Amniotic stem cell (primary cell): Measurements from ENCODE around the gene SCN4A.
"Not testable (repeated sequence)": the region's sequence is repeated elsewhere in the genome, so short reads cannot be mapped to it uniquely, and the experiment has no call there.

Experiments
- DNase-seq: peaks from one replicate; lab custom pipeline; 2025; lab: John Stamatoyannopoulos, UW

SCN4A gene

DNA sequence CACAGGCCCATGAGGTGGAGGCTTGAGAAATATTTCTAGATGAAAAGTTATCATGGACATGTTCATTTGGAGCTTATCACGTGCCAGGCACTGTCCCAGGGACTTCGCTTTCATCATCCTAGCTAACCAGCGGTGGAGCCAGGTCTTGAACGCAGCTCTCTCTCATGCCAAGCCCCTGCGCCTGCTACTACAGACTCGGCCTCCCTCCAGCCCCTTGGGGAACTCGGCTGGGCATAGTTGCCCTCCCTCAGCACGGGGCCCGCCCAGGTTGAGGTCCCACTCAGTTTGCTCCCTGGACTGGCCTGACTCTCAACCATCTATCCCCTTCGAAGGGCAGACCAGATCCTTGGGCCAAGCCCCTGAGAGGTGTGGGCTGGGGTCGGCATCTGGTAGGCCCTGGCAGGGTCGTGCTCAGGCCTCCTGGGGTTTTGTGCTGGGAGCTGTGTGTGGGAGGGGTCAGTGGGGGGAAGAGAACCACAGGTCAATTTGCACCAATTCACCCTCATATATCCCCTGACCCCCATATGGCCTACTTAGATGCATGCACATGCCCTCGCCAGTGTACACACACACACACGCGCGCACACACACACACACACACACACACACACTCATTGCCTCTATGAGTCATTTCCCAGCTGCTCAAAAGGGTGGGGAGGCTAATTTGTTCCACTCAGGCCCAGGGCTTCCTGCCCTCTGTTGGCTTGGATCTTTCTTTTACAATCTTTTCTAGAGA lies 12.1 kb upstream of the SCN4A start:
- DNase-seq = peak; percentile 51

- DNase-seq = no peak
Measured at GRCh38 chr17:63984236-63984635, 11.5 kb upstream of the SCN4A start.

DNA sequence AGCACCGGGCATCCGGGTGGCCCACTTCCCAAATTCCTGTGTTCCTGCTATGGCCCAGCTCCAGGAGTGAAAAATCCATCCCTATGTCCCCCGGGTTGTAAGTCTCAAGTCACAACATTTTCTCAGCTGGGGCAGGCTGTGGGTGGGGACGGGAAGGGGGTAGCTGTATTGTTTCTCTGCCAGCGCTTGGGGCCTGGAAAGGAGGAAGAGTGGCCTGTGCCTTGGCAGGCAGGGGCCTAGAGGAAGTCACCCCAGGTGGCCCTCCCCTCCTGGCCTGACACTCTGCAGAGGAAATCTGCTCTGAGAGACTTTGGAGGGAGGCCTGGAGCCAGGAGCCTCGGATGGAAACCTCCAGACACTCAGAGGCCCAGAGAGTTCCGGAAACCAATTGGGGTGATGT lies 10.6 kb upstream of the SCN4A start:
- no peak for DNase-seq

- DNase-seq = not testable (repeated sequence)
Measured at GRCh38 chr17:63982641-63983040, 9.9 kb upstream of the SCN4A start.

- no peak for DNase-seq
Measured at GRCh38 chr17:63978272-63979200, 5.8 kb upstream of the SCN4A start.

DNA sequence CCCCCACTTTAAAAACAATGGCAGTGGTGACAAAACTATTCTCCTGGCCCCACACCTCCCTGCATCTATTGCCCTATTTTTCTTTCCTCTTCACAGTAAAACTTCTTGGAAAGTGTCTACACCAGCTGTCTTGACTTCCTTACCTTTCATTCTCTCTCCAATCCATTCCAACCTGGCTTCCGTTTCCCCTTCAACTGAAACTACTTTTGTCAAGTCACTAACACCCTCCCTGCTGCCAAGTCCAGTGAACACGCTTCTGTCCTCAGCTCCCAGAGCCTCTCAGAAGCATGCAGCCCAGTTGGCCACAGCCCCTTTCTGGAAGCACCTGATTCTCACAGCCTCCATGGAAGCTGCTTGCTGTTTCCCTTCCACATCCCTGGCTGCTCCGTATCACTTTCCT lies 4.0 kb upstream of the SCN4A start:
- DNase-seq = no peak

DNA sequence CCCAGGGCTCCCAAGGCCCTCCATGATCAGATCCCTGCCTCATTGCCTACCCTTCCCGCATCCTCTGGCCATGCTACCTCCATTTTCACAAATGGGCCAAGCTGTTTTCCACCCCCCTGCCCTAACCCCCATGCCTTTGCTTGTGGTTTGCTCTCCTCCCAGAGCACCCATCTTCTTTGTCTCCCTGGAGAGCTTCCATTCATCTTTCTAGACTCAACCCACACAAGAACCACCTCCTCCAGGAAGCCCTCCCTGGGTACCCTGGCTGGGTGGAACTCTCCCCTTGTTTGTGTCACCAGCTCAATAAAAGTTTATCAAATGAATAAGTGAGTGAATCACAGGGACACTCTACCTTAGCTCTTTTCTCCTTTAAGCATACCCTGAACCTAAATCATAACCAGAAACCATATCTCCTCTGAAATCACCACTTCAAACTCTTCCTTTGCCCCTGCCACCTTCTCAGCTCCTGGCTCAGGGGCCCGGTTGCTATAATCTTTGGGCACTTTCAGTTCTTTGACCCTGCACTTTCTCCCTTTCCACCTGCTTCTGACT lies 2.9 kb upstream of the SCN4A start:
- no peak for DNase-seq

- no peak for DNase-seq
Measured at GRCh38 chr17:63974594-63975192, 2.0 kb upstream of the SCN4A start.

- no peak for DNase-seq
Measured at GRCh38 chr17:63973930-63974593, 1.3 kb upstream of the SCN4A start.

GRCh38 chr17:63973247-63973646 lies 529 bp upstream of the SCN4A start:
- DNase-seq = no peak

DNA sequence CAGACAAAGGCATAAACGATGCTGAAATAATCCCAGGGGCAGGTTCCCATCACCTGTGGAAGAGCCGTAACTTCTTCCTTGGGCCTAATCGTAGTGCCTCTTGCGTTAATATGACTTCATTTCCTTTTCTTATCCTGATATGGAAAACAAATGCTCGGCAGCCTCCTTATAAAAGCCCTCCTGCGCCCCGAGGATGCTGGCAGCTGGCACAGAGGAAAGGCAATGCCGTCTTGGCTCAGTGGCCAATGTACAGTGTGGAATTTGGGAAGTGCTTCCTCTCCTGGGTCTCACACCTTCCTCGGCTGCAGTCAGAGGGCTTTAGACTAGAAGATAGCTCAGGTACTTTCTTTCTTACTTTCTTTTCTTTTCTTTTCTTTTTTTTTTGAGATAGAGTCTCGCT lies 3.4 kb downstream of the SCN4A start:
- DNase-seq = no peak

DNA sequence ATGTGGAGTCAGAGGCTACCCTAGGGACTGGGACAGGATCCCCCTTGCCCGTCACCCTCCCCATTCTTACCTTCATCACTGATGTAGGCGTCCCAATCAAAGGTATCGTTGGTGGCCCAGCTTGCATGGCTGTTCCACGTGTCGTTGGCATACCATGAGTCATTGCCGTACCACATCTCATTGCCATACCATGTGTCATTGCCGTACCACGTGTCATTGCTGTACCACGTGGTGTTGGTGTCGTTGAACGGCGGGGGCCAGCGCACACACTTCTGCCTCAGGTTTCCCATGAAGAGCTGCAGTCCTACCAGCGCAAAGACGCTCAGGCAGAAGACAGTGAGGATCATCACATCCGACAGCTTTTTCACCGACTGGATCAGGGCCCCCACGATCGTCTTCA lies 4.8 kb downstream of the SCN4A start:
- DNase-seq = no peak

DNA sequence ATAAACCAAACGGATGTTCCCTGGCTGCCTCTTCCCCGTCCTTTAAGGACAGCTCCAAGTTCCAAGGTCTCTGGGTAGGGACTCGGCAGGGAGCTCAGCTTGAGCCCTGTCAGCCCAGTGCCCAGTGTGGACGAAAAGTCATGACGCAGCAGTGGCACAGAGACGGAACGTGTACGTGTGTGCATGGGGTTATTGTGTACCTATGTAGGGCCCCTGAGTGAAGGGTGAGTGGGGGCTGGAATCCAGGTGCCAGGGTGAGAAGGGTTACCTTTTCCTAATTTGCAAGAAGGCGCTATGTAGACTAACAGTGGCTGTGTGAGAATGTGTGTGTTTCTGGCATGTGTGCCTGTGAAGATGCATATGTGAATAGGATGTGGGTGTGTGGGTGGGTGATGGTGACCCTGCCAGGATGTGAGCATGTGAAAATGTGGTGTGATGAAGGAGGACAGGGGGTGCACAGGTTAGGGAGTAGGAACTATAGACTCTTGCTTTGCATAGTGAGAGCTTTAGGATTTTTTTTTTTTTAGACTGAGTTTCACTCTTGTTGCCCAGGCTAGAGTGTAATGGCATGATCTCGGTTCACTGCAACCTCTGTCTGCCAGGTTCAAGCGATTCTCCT lies 6.0 kb downstream of the SCN4A start:
- no peak for DNase-seq

DNA sequence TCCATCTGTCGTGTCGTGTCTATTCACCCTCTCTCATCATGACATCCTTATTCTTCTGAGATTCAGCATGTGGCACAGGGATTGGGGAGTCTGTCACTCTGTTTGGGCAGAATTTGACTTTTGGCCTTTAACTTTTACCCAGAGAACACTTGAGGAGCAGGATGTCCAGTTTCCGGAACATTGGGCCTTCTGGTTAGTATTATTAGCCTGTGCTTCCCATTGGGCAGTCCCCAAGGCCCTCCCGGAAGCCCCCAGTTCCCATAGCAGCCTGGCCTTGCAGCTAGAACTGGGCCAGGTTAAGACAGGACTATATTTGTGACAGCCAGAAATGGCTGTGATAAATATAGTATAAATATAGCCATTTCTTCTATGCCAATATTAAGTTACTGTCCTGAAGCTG lies 9.6 kb downstream of the SCN4A start:
- DNase-seq = no peak

DNA sequence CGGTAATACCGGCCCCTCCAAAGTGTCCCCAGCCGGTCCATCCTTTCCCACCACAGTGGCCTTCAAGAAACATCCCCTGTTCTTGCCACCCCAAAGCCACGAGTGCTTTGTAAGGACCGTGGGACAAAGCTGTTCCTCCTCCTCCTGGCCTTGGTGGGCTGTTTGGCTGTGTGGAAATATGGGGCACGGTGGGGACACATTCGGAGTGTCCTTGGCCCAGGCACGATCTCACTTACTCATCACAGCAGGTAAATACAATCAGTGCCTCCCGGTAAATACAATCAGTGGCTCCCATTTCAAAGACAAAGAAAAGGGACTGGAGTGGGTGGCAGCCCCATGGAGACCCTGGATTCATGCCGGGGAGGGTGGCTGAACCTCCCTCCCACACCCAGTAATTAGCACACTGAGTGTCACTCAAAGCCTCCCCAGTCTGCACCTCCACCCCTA lies 10.4 kb downstream of the SCN4A start:
- no peak for DNase-seq

DNA sequence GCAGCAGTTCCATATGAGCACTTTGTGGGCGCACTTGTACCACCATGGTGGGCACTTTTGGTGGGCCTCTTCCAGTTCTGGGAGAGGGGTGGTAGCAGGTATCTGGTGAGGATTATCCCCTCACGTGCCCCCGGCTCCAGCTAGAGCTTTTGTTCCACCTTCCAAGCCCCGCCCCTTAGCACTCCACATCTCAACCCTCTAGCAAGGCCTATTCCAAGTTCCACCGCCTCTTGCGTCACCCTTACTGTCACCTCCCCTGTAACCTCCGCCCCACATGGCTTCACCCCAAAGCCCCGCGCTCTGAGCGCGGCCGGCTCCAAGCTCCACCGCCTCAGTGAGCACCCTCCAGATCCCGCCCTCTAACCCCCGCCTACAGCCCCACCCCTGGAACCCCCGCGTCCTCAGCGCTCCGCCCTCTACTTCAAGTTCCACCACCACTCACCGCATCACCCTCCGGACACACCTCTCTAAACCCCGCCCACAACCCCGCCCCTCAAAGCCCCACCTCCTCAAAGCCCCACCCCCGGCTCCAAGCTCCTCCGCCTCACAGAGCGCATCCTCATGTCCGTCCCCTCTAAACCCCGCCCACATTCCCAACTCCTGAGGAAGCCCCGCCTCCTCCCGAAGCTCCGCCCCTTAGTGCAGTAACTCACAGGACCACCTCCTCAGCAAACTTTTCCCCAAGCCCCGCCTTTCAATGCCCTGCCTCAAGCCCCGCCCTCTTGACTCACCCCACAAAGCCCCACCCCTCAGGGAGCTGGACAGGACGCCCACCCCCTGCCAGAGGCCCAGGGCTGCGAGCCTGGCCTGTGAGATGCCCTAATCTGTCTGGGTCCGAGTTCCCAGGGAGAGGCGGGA lies 11.1 kb downstream of the SCN4A start:
- no peak for DNase-seq

DNA sequence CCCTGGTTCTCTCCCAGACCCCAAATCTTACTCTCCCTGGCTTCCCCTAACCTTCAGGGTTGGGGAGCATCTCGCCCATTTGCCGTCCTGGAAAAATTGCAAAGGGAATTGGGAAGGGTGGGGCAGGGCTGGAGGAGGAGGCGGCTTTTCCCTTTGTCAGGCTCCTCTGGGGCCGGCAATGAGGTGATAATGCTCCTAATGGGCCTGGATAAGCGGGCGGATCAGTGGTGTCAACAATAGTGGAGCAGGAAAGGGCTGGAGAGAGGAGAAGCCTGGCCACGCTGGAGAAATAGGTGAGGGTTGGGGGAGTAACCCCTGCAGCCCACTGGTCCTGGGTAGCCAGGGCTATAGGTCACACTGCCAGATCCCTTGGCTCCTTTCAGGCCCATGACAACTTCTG lies 12.3 kb downstream of the SCN4A start:
- no peak for DNase-seq

- DNase-seq = no peak
Measured at GRCh38 chr17:63960006-63960405, 12.7 kb downstream of the SCN4A start.

DNA sequence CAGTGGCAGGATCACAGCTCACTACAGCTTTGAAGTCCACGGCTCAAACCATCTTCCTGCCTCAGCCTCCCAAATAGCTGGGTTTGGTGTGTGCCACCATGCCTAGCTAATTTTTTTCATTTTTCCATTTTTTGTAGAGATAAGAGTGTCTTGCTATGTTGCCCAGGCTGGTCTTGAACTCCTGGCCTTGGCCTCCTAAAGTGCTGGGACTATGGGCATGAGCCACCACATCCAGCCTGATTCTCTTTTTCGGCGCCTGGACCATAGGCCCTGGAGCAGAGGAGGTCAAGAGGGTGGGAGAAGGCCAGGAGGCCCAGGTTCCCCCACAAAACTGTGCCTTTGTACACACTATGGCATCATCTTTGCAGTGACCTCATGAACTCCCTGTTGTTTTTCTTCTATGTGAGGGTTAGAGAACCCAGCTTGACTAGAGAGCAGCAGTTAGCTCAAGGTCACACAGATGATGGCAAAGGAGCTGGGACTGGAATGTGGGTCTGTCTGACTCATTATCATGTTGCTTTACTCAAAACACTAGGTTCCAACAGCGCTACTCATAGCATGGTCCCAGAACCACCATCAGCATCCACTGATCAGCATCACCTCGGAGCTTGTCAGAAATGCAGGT lies 16.3 kb downstream of the SCN4A start:
- DNase-seq = no peak

DNA sequence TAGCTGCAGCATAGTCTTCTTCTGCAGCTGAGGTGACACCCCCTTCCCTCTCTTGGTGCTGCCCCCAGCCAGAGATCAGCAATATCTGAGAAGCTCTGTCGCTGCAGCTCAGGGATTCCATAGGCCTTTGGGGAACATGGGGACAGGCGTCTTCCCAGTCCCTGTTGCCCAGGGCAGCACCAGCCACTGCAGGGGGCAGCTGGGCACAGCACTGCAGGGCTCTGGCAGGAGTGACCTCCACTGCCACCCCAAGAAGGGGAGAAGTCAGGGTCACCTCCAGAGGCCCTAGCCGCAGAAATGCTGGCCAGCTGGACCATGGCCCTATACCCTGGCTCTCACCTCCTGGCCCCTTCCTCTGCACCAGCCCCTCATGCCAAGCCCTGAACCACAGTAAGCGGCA lies 16.9 kb downstream of the SCN4A start:
- DNase-seq = no peak
